Fibroblast of the aortic adventitia (primary cell): ENCODE data around the gene THSD1. TPM values are rescaled to one million over a fixed set of nuclear protein-coding genes. Genes with fewer than 3 reads are reported as not detected.
A peak's percentile ranks its signal among the peaks of the same experiment; 100 is the strongest.

Experiments used
- DNase-seq: peaks from one replicate; pipeline ENCODE4 v3.0.0-alpha.2; 2010; ENCODE audit warnings: low read depth
- H3K4me3 ChIP-seq: 2 replicates; pipeline ENCODE4 v1.5.1; 2011; ENCODE audit warnings: low read depth, mild to moderate bottlenecking, control low read depth, low read length, moderate library complexity
- CTCF ChIP-seq: IDR thresholded peaks from 2 replicates; pipeline ENCODE4 v1.5.1; 2011; ENCODE audit warnings: mild to moderate bottlenecking, low read length, control low read depth, inconsistent platforms; ENCODE audit not compliant: insufficient read depth
- total RNA-seq: library from RNA; depleted of rRNA; stranded (reverse); fragments of >200 nt; gene quantifications from 2 replicates; pipeline ENCODE4 v1.2.3, GENCODE V29; 2012; ENCODE audit warnings: low replicate concordance

THSD1 gene
- total RNA-seq, 1 donor, result 6.0 TPM

DNA sequence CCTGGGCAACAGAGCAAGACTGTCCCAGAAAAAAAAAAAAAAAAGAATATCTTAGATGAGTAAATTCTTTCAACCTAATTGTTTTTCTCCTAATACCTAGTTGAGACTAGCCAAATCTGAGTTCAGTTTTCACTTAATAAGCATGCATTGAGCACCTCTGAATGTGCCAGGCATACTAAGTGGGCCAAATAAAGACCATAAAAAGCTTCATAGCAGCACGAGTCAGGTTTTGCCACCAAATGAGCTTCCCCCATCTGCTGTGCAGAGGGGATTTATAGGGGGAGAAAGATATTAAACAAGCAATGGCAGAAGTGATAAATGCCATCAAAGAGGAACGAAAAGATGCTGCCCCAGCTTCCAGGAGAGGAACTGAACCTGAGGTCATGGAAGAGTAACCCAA lies 11.4 kb downstream of the THSD1 start:
- DNase-seq, result no peak
- no peak overlapping the region for H3K4me3 ChIP-seq
- TF ChIP-seq CTCF, result no peak

GRCh38 chr13:52393572-52394357 lies 12.2 kb downstream of the THSD1 start:
- no peak for DNase-seq

DNA sequence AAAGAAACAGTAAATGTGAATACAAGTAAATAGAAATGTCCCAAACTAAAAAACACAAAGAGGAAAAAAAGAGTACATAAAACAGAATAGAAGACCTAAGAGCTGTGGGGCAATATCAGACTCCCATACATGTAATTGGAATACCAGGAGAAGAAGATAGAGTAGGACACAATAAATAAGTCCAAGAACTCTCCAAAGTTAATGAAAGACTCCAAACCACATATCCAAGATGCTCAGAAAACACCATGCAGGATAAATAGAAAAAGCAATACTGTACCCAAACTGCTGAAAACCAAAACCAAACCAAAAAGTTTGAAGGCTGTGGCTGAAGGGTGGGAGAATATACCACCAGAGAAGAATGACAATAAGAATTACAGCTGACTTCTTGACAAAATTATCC lies 18.3 kb downstream of the THSD1 start:
- TF ChIP-seq CTCF, result no peak
- no peak overlapping the region for H3K4me3 ChIP-seq
- DNase-seq, result no peak

More at GRCh38 chr13:52393572-52394357, 12.2 kb downstream of the THSD1 start:
- H3K4me3 ChIP-seq, result no peak overlapping the region
- no peak for TF ChIP-seq CTCF

- TF ChIP-seq CTCF, result no peak
- H3K4me3 ChIP-seq, result no peak overlapping the region
- DNase-seq, result no peak
These were observed 20.1 kb downstream of the THSD1 start for GRCh38 chr13:52385870-52386269.

DNA sequence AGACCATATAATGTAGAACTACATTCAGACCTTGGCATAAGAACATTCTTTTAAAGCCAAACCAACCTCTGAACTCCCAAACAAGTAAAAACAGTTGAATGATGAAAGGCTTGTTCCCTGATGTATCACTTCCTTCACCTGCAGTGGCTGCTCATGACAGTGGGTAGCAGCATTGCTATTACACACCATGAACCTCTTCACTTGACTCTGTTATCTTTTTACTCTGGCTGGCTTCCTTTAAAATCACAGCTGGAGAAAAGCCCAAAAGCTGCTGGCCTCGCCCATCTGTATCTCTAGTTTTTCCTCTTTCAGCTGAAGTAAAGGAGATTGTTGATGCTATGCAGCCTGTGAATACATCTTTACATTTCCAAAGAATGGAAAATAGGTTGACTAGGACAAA lies 22.6 kb downstream of the THSD1 start:
- H3K4me3 ChIP-seq, result no peak overlapping the region
- DNase-seq, result peak; percentile 56
- no peak for TF ChIP-seq CTCF

DNA sequence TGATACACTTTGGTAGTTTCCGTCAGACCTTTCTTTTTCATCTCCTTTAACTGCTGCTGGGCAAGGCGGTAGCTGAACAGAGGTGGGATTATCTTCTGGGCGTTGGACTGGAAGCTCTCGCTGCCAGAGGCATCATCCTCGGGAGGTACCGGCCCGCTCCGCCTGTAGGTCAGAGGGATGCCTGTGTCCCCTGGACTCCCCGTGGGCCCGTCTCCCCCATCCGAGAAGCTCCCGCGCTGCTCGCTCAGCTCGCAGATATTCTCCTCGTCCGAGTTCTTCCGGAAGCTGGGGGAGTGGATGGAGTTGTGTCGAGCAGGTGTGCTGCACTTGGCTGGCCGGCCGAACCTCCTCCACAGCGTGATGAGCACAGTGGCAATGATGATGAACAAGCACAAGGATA lies 27.7 kb downstream of the THSD1 start:
- DNase-seq, result no peak
- no peak overlapping the region for H3K4me3 ChIP-seq
- TF ChIP-seq CTCF, result no peak

DNA sequence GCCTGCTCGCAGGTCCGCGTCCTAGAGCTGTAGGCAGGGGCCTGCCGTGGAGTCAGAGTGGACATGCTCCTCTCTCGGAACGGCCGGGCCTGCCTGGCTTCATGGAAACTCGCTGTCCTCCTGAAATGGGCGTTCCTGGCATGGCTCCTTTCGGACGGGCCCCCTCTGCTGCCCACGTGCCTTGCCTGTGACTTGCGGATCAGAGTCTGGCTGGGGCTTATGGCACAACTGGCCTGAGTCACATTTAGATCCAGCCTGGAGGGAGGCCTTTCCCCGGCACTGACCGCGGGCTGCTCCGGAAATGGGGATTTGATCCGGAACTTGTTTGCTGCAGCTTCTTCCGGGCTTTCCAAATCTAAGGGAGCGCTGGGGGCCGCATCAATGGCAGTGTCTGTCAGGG lies 28.1 kb downstream of the THSD1 start:
- no peak overlapping the region for H3K4me3 ChIP-seq
- TF ChIP-seq CTCF, result no peak
- no peak for DNase-seq
